IPS-15b (cell line): ENCODE results near the gene ENAH.
"Not testable (repeated sequence)": the region's sequence is repeated elsewhere in the genome, so short reads cannot be mapped to it uniquely, and the experiment has no call there.

Source experiments
- H3K27me3 ChIP-seq: one replicate; pipeline ENCODE4 v1.6.1; 2013; ENCODE audit warnings: low read length; ENCODE audit not compliant: control insufficient read depth, insufficient read depth
- H3K36me3 ChIP-seq: one replicate; pipeline ENCODE4 v1.6.1; 2013; ENCODE audit warnings: low read length; ENCODE audit not compliant: control insufficient read depth, insufficient read depth
- H3K4me1 ChIP-seq: one replicate; pipeline ENCODE4 v1.6.1; 2013; ENCODE audit warnings: mild to moderate bottlenecking, low read length; ENCODE audit not compliant: control insufficient read depth, insufficient read depth
- H3K4me3 ChIP-seq: one replicate; pipeline ENCODE4 v1.5.1; 2013; ENCODE audit warnings: low read depth, low read length
- H3K9ac ChIP-seq: one replicate; pipeline ENCODE4 v1.6.1; 2013; ENCODE audit warnings: low read depth, mild to moderate bottlenecking, low read length
- H3K9me3 ChIP-seq: one replicate; pipeline ENCODE4 v1.6.1; 2013; ENCODE audit warnings: mild to moderate bottlenecking, low read length; ENCODE audit not compliant: control insufficient read depth, insufficient read depth

Gene ENAH

DNA sequence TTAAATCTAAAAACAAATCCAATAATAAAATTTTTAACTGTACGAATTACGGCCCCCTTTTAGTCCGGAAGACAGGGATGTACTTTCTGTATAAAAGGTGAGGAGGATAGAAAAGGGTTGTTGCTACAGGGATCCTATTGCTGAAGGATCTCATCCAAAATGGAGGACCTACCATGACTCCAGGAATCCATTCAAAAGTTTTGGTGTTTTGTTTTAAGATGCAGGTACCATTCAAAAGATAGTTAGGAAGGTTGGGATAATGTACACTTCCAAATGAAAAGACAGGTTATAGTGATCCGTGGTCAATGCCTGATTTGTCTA, 1.3 kb upstream of the ENAH start:
- Histone ChIP-seq H3K4me3 (peak overlapping the region; percentile 81), H3K36me3 (no peaks in the 10 kb centered on the region), H3K27me3 (no peaks in the 10 kb centered on the region), H3K9me3 (no peaks in the 10 kb centered on the region), H3K9ac (no peak overlapping the region), H3K4me1 (no peaks in the 10 kb centered on the region)

DNA sequence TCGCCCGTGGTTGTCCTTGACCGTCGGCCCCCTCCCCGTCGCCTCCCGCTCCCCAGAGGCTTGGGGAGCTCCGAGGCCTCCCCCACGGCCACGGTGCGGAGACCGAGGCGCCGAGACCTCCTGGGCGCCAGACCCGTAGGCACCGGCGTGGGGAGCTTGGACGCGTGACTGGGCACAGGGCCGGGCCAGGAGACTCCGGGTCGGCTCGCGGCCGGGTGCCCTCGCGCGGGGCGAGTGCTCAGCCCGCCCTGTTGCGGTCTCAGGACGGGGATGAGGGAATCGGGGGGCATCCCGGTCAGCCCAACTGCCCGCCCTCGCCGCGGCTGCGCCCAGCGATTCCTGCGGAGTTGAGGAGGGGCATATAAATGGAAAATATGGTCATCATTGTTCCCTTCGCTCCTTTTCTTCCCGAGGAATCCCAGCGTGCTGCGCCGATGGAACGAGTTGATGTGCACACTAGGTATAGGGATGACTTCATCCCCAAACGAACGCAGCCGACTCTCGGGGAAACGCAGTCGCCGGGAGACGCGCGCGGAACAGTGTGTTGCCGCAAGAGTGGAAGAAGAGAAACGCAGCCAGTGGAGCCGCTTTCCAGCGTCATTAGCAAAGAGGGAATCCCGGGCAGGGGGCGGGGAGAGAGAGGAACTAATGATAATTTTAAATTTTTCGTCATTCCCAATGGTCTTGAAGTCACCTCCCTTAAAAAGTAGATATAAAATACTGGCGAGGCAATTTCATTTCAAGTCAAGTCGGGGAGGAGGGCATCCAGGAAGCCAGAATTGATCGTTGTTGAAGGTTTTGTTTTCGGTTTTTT, 747 bp upstream of the ENAH start:
- no peaks in the 10 kb centered on the region for H3K27me3 ChIP-seq
- H3K4me3 ChIP-seq, result peak overlapping the region; percentile 81
- no peaks in the 10 kb centered on the region for H3K36me3 ChIP-seq
- H3K9ac ChIP-seq, result peak overlapping the region; percentile 75
- H3K4me1 ChIP-seq, result no peaks in the 10 kb centered on the region
- H3K9me3 ChIP-seq, result no peaks in the 10 kb centered on the region

DNA sequence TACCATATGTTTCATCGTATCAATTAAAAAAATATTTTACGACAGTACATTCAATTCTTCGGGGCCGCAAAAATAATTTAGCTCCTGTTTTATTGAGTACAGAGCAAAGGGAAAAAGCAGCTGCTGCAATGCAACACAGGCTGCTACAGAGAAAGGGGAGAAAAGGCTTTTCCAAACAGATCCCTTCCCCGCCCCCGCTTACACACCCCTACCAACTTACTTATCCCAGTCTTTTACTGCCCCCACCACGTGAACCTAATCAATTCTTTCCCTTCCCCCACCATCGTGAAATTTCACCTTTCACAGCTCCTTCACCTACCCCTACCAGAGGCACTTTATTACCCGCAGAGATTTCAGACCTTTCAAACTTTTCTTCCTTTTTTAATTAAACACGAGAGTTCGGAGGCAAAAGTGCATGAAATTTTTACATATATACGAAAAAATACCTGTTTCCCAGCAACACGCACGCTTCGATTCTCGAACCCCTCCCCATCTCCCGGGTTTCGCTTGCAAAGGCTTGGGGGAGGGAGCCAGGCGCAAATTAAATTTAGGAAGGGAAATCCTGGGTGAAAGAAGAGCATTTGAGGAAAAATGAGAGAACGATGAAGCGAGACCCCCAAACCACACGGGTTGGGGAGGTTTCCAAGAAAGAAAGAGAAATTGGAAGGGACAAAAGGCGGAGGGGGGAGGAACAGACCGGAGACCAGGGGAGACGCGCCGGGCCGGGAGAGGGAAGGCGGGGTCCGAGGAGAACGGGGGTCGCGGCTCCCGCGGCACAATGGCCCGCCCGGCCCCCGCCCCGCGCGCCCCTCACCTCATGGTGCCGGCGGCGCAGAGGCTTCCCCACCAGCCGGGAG, 823 bp downstream of the ENAH start:
- no peaks in the 10 kb centered on the region for H3K9me3 ChIP-seq
- H3K4me1 ChIP-seq, result peaks cover 6% of the 10 kb centered on the region
- no peaks in the 10 kb centered on the region for H3K27me3 ChIP-seq
- H3K36me3 ChIP-seq, result no peaks in the 10 kb centered on the region
- H3K9ac ChIP-seq, result peak overlapping the region; percentile 97
- peak overlapping the region; percentile 60 for H3K4me3 ChIP-seq

DNA sequence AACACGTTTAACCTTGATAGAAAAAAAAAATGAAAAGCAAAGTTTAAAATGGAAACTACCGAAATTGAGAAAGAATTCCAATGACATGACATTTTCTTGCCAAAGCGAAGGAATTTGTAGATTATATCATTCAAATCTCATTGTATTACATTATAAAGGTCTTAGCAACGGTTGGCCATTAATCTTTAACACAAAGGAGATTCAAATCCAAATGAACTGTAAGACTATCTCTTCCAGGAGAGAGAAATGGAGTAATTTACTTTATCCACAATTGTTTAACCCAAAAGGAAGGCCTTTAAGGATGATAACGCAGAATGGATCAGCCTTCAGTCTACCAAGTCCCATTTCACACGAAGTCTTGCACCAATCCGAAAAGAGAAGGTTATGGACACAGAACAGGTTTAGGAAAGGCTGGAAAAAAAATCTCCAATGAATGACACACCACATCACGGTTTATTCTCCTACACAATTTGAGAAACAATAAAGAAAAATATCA, 1.5 kb downstream of the ENAH start:
- H3K27me3 ChIP-seq, result no peaks in the 10 kb centered on the region
- no peaks in the 10 kb centered on the region for H3K36me3 ChIP-seq
- H3K4me1 ChIP-seq, result peaks cover 6% of the 10 kb centered on the region
- no peaks in the 10 kb centered on the region for H3K9me3 ChIP-seq
- peak overlapping the region; percentile 97 for H3K9ac ChIP-seq
- H3K4me3 ChIP-seq, result peak overlapping the region; percentile 60

DNA sequence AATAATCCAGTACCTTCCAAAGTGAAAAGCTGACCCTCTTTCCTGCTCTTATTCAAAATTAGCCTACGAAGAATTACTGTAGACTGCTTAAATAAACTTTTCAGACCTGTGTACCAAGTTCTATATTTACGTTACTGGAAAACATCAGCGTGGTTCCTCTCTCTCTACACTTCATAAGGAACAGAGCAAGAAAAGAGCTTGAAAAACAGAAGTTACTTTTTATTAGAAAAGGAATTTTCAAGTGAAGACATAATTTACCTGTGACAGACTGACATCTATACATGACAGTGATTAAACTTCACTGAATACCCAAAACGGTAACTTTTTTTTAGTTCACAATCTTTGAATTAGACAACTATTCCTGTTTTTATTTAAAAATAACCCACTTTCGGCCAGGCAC, 2.7 kb downstream of the ENAH start:
- no peaks in the 10 kb centered on the region for H3K9me3 ChIP-seq
- H3K9ac ChIP-seq, result no peak overlapping the region
- peak overlapping the region; percentile 16 for H3K4me3 ChIP-seq
- no peaks in the 10 kb centered on the region for H3K36me3 ChIP-seq
- H3K4me1 ChIP-seq, result peaks cover 6% of the 10 kb centered on the region
- no peaks in the 10 kb centered on the region for H3K27me3 ChIP-seq

DNA sequence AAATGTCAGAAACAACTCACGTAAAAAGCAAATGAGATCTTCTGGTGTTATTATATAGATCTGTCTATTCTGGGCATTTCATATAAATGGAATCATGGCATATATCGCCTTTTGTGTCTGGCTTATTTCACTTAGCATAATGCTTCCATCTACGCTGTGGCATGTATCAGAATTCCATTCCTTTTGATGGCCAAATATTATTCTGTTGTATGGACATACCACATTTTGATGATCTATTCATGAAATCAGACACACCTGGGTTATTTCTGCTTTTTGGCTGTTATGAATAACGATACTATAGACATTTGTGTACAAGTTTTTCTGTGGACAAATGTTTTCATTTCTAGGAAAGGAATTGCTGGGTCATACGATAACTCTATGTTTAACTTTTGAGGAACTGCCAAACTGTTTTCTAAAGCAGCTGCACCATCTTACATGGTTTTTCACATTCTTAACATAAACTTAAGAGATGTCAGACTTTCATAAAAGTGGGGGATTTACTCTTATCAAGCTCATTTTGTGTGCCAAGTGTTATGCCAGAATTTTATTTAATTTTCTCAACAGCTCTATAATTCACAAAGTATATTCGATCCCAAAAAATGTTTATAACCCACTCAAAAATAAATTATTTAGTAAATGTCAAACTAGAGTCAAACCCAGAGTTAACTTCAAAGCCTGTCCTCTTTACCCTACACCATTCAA, 7.6 kb downstream of the ENAH start:
- peaks cover 6% of the 10 kb centered on the region for H3K4me1 ChIP-seq
- no peak overlapping the region for H3K9ac ChIP-seq
- no peaks in the 10 kb centered on the region for H3K27me3 ChIP-seq
- no peak overlapping the region for H3K4me3 ChIP-seq
- H3K36me3 ChIP-seq, result no peaks in the 10 kb centered on the region
- H3K9me3 ChIP-seq, result no peaks in the 10 kb centered on the region

DNA sequence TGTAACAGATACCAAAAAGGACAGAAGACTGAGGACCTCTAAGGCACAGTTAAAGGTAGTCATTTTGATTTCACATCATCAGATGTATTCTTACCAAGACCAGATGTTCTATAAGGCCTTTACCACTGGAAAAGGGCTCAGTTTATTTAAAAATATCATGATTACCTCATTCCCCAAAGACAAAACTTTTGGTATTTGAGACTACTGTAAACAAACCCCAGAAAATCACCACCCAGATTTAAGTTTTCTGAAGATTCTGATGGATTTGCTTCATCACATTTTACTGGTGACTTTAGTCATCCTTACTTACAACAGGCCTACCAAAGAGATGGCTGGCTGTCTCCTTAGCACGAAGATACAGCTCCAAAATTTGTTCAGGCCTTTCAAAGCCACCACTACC, 8.3 kb downstream of the ENAH start:
- Histone ChIP-seq H3K9me3 (no peaks in the 10 kb centered on the region), H3K36me3 (no peaks in the 10 kb centered on the region), H3K4me1 (peaks cover 6% of the 10 kb centered on the region)

DNA sequence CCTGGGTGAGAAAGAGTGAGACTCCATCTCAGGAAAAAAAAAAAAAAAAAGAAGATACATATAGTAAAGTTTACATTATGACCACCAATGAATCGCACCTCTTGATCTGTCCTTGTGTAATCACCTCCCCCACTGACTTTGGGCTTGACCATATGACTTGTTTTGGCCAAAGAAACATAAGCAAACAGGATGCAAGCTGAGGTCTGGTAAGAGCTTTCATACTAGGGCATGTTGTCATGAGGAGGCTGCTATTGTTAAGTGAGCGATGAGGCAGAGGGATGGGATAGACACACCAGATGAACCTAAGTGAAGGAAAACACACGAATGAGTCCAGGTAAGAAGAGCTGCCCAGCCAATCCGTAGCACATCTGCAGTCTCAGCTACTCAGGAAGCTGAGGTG, 10.7 kb downstream of the ENAH start:
- Histone ChIP-seq H3K4me3 (no peak overlapping the region), H3K9me3 (no peaks in the 10 kb centered on the region), H3K9ac (no peak overlapping the region), H3K4me1 (no peaks in the 10 kb centered on the region), H3K27me3 (no peaks in the 10 kb centered on the region), H3K36me3 (no peaks in the 10 kb centered on the region)

More for the DNA sequence above, 8.3 kb downstream of the ENAH start:
- Histone ChIP-seq H3K4me3 (no peak overlapping the region), H3K9ac (no peak overlapping the region), H3K27me3 (no peaks in the 10 kb centered on the region)

DNA sequence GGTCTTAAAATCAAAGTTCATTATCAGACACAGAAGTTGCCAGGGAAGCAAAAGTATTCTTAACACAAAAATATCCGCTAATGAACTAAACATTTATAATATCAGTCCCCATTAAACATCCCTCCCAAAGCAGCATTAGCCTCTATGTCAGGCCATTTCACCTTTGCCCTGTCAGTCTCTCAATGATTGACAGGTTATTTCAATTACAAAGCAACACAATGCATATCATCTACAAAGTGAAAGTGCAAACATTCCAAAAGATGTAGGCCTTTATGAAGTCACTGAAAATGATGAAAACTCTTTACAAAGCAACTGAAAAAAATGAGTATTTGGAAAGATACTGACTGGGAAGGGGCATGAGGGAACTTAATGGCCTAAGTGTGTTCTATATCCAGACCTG, 14.1 kb downstream of the ENAH start:
- H3K9ac ChIP-seq, result no peak overlapping the region
- H3K4me3 ChIP-seq, result no peak overlapping the region
- no peaks in the 10 kb centered on the region for H3K9me3 ChIP-seq
- H3K27me3 ChIP-seq, result no peaks in the 10 kb centered on the region
- H3K4me1 ChIP-seq, result no peaks in the 10 kb centered on the region
- H3K36me3 ChIP-seq, result no peaks in the 10 kb centered on the region

DNA sequence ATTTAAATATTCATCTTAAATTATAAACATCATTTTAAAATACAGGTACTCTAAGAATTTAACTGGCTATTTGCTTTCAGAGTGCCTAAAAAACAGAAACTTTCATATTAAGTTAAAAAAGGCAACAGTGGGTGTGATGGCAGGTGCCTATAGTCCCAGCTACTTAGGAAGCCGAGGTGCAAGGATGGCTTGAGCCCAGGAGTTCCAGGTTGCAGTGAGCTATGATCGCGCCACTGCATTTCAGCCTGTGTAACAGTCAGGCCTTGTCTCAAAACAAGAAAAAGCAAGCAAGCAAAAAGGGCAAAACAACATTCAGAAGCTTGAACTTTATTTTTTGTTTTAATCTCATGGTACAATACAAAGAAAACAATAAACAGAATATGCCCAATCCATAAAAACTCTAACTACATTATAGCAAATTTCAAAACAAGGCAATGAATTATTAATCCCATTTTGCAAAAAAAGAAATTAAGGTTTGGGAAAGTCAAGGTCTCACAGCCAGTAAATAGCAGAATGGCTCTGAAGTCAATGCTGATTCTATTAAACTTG, 15.2 kb downstream of the ENAH start:
- Histone ChIP-seq H3K9ac (no peak overlapping the region), H3K4me3 (no peak overlapping the region), H3K9me3 (no peaks in the 10 kb centered on the region), H3K4me1 (no peaks in the 10 kb centered on the region), H3K27me3 (no peaks in the 10 kb centered on the region), H3K36me3 (no peaks in the 10 kb centered on the region)

DNA sequence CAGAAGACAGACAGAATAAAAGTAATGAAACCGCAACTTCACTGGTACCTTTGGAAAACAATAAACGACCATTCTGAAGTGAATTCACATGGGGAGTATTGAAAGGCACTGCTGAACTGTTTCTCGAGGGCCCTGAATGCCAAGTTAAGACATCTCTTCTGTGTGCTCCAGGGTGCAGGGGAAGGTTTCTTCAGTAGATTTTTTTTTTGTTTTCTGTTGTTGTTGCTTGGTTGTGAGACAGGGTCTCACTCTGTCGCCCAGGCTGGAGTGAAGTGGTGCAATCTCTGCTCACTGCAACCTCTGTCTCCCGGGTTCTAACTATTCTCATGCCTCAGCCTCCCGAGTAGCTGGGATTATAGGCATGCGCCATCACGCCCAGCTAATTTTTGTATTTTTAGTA, 15.9 kb downstream of the ENAH start:
- H3K4me3 ChIP-seq, H3K4me1 ChIP-seq, H3K9me3 ChIP-seq, H3K36me3 ChIP-seq, H3K9ac ChIP-seq, H3K27me3 ChIP-seq: not testable (repeated sequence)
